Stimulated activated CD4-positive, alpha-beta T cell treated with anti-CD3 and anti-CD28 coated beads, Interleukin-1b, Interleukin-23, amount 100 ng/mL, for 1 hour (primary cell): ENCODE data around the gene DNAH17.

Experiments
- DNase-seq, 2 donors: peaks; one replicate each; pipeline ENCODE4 v3.0.0-alpha.2; 2020; ENCODE audit warnings: low read depth in 2 of 2

DNAH17 gene, protein sequence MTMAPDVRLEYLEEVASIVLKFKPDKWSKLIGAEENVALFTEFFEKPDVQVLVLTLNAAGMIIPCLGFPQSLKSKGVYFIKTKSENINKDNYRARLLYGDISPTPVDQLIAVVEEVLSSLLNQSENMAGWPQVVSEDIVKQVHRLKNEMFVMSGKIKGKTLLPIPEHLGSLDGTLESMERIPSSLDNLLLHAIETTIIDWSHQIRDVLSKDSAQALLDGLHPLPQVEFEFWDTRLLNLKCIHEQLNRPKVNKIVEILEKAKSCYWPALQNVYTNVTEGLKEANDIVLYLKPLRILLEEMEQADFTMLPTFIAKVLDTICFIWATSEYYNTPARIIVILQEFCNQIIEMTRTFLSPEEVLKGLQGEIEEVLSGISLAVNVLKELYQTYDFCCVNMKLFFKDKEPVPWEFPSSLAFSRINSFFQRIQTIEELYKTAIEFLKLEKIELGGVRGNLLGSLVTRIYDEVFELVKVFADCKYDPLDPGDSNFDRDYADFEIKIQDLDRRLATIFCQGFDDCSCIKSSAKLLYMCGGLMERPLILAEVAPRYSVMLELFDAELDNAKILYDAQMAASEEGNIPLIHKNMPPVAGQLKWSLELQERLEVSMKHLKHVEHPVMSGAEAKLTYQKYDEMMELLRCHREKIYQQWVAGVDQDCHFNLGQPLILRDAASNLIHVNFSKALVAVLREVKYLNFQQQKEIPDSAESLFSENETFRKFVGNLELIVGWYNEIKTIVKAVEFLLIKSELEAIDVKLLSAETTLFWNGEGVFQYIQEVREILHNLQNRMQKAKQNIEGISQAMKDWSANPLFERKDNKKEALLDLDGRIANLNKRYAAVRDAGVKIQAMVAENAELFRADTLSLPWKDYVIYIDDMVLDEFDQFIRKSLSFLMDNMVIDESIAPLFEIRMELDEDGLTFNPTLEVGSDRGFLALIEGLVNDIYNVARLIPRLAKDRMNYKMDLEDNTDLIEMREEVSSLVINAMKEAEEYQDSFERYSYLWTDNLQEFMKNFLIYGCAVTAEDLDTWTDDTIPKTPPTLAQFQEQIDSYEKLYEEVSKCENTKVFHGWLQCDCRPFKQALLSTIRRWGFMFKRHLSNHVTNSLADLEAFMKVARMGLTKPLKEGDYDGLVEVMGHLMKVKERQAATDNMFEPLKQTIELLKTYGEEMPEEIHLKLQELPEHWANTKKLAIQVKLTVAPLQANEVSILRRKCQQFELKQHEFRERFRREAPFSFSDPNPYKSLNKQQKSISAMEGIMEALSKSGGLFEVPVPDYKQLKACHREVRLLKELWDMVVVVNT (N-terminal part only)

GRCh38 chr17:78577296-78577695 is at the start of gene DNAH17:
DNAH17 (minus strand) TSS chr17:78577396; CDS start chr17:78575057, 2,339 bp downstream.
- DNase-seq, result no peak

DNA sequence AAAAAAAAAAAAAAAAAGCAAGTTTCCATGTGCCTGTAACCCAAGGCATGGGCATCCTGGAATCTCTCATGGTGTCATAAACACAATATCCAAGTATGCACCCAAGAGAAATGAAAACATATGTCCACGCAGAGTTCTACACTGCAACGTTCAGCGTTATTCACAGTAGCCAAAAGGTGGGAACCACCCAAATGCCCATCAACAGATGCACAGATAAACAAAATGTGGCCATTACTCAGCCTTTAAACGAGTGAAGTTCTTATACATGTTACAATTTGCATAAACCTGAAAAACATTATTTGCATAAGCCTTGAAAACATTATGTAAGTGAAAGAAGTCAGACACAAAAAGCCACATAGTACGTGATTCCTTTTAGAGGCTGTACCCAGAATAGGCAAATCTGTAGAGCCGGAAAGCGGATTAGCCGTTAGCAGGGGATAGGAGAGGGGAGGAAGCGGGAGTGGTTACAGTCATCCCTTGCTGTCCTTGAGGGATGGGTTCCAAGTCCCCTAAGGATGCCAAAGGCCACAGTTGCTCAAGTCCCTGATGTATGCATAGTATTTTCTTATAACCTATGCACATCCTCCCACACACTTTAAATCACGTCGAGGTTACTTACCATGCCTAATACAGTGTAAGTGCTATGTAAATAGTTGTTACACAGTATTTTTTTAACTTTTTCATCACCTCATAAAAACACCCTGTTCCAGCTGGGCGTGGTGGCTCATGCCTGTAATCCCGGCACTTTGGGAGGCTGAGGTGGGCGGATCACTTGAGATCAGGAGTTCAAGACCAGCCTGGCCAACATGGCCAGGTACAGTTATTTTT is 47.3 kb upstream of the DNAH17 start:
- DNase-seq, result no peak

DNA sequence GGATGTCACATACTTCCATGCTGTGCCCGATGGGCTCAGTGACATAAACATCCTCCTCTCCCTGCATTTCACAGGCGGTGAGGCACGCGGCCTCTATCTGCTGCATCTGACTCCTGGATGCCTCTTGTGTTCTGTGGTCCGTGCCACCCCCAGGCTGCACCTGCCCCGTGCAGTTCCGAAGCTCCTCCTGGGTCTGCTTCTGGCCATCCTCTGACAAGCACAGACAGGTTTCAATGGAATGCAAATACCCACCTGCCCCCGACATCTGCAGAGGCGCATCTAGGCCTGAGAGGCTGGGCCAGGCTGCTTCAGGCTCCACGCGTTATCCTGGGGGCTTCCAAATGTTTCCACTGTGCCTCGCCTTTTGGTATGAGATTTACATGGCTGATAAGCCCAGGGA is 46.3 kb upstream of the DNAH17 start:
- DNase-seq, result no peak

- DNase-seq, result no peak
Observed at GRCh38 chr17:78622491-78623265, 45.5 kb upstream of the DNAH17 start.

DNA sequence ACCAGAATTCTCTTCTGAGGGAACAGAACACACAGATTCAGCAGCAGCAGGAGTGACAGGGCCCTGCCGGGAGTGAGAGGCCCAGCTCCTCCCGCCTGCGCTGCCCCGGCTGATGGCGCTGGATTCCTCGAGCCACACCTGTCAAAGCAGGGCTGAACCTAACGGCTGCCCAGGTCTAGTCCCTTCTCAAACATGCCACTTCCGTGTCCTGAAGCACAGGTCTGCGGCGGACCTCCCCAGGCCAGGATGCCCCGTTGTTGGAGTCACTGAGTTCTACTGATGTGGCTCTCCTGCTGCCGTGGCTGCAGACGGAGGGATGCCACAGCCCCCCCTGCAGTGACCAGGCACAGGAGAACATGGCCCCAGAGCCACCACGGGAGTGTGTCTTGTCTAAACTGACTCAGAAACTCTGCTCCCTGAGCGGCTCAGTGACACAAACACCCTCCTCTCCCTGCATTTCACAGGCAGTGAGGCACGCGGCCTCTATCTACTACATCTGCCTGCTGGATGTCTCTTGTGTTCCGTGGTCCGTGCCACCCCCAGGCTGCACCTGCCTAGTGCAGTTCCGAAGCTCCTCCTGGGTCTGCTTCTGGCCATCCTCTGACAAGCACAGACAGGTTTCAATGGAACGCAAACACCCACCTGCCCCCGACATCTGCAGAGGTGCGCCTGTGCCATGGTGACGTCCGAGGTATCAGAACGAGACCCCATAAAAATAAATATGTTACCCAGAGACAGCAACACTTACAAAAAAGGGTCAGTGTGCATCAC is 44.7 kb upstream of the DNAH17 start:
- DNase-seq, result no peak

GRCh38 chr17:78620099-78620498 is 42.9 kb upstream of the DNAH17 start:
- DNase-seq, result no peak

- DNase-seq, result no peak
Observed at GRCh38 chr17:78619334-78619733, 42.1 kb upstream of the DNAH17 start.

DNA sequence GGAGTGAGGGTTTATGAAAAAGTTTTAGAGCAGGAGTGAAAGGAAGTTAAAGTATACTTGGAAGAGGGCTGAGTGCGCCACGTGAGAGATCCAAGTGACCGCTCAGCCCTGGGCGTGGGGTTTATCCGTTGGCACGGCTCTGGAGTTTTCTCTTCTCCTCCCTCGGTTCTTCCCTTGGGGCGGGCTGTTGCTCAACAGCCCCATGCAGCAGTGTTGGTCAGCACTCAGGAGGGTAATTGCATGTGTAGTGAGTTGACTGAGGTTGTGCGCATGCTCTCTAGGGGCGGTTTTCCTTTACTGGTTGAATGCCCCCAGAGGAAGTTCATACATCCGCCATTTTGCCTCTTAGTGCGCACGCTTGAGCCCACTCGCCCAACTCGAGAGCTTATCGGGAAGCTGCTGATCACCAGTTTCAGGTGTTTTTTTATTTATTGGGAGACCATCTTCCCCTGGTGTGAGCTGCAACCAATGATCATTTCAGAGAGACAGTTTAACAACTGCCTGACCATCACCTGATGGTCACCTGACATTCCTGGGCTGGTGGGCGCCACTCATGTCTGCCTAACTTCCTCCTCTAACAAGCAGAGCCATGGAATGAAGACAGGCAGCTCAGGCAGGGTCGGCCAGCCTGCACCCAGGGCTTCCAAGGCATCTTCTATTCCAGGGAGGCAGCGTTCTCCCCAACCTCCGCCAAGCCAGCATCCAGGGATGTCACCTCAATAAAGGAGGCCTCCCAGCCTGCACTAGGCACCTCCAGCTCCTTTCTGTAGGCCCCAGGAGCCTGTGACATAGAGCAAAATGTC is 41.3 kb upstream of the DNAH17 start:
- DNase-seq, result no peak

- no peak for DNase-seq
Observed at GRCh38 chr17:78617511-78618061, 40.4 kb upstream of the DNAH17 start.

- no peak for DNase-seq
Observed at GRCh38 chr17:78616946-78617345, 39.8 kb upstream of the DNAH17 start.

DNA sequence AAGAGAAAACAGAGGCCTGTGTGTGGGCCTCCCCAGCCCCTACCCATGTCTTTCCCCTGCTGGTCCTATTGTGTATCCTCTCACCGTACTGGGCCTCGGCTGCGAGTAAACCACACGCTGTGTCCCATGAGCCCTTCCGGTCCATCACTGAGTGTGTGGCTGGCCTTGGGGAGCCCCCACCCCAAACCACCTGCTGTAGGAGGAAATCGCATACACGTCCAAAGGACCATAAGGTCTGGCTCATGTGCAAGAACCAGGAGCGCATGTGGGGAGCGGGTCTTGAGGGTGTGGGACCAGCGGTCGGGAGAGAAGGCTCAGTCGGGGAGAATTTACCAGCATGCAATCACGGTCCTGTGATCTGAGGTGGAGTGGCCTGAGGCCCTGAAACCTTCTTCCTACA is 38.4 kb upstream of the DNAH17 start:
- DNase-seq, result no peak

DNA sequence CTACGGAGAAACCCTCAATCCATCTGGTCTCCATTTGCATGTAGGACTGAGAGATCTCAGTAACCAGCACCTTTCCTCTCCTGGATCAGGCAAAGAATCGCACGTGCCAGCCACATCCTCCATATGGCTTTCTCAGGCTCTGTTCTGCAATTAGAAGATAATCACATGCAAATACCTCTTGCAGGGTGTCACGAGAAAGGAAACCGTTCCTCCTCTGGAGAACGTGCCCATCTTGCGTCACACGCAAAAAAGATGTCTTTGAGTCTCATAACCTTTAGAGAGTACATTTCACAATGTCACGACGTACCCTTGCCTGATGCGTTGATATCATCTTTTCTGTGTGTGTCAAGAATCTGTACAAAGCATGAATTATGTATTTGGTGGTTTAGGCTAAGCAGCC is 36.2 kb upstream of the DNAH17 start:
- DNase-seq, result no peak

- no peak for DNase-seq
Observed at GRCh38 chr17:78611607-78612006, 34.4 kb upstream of the DNAH17 start.

GRCh38 chr17:78610951-78611511 is 33.8 kb upstream of the DNAH17 start:
- DNase-seq, result no peak

GRCh38 chr17:78609191-78609641 is 32.0 kb upstream of the DNAH17 start:
- no peak for DNase-seq

DNA sequence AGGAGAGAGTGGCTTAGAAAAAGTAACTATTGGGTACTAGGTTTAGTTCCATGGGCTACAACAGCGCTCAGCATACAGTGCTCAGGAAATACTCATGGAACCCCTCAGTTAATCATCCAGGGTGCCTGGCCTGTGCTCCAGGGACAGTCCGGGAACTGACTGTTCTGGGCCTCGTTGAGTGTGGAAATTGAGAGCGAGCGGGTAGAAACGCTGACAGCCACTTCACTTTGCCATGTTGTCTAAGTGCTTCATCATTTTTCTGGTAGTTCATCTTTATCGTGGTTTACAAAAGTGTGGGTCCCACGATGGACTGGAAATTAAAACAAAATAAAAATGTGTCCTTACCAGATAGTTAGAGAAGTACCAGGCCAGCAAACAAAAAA is 31.6 kb upstream of the DNAH17 start:
- DNase-seq, result no peak

DNA sequence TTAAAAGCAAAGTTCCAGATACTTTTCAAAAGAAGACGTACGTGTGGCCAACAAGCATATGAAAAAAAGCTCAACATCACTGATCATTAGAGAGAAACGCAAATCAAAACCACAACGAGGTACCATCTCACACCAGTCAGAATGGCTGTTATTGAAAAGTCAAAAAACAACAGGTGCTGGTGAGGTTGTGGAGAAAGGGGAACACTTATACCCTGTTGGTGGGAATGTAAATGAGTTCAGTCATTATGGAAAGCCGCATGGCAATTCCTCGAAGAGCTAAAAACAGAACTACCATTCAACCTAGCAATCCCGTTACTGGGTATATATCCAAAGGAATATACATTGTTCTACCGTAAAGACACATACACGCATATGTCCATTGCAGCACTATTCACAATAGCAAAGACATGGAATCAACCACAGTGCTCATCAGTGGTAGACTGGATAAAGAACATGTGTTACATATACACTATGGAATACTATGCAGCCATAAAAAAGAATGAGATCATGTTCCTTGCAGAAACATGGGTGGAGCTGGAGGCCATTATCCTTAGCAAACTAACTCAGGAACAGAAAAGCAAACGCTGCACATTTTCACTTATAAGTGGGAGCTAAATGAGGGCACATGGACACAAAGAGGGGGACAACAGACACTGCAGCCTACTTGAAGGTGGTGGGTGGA is 31.1 kb upstream of the DNAH17 start:
- no peak for DNase-seq
